Embryonic facial prominence (tissue), 1 donor: ENCODE data around the gene NAIF1.
"Not testable (repeated sequence)": the region's sequence is repeated elsewhere in the genome, so short reads cannot be mapped to it uniquely, and the experiment has no call there.

Experiments
- DNase-seq: peaks from one replicate; pipeline ENCODE4 v3.0.0-alpha.2; 2016; ENCODE audit errors: extremely low spot score

Gene NAIF1

GRCh38 chr9:128026773-128027541 is 40.2 kb downstream of the NAIF1 start:
- DNase-seq = no peak

- no peak for DNase-seq
Measured at GRCh38 chr9:128026255-128026772, 40.8 kb downstream of the NAIF1 start.

- DNase-seq = no peak
Measured at GRCh38 chr9:128025736-128026135, 41.4 kb downstream of the NAIF1 start.

- DNase-seq = no peak
Measured at GRCh38 chr9:128024761-128025308, 42.3 kb downstream of the NAIF1 start.

- DNase-seq = not testable (repeated sequence)
Measured at GRCh38 chr9:128023671-128024070, 43.4 kb downstream of the NAIF1 start.

GRCh38 chr9:128022886-128023285 is 44.2 kb downstream of the NAIF1 start:
- DNase-seq = no peak

GRCh38 chr9:128021098-128021497 is 46.0 kb downstream of the NAIF1 start:
- no peak for DNase-seq

- DNase-seq = no peak
Measured at GRCh38 chr9:128020692-128021091, 46.4 kb downstream of the NAIF1 start.

GRCh38 chr9:128015696-128016095 is 51.4 kb downstream of the NAIF1 start:
- no peak for DNase-seq
